GM19468 (cell line): ENCODE data around the gene AURKB.
"Not testable (repeated sequence)": the region's sequence is repeated elsewhere in the genome, so short reads cannot be mapped to it uniquely, and the experiment has no call there.

ENCODE experiments used
- ATAC-seq: cut with Tn5 transposase; IDR thresholded peaks from one replicate; pipeline ENCODE4 v1.9.1; 2021; ENCODE audit warnings: mild to moderate bottlenecking, moderate library complexity, moderate number of reproducible peaks; ENCODE audit not compliant: unreplicated experiment; ENCODE audit errors: extremely low read depth

Gene AURKB

DNA sequence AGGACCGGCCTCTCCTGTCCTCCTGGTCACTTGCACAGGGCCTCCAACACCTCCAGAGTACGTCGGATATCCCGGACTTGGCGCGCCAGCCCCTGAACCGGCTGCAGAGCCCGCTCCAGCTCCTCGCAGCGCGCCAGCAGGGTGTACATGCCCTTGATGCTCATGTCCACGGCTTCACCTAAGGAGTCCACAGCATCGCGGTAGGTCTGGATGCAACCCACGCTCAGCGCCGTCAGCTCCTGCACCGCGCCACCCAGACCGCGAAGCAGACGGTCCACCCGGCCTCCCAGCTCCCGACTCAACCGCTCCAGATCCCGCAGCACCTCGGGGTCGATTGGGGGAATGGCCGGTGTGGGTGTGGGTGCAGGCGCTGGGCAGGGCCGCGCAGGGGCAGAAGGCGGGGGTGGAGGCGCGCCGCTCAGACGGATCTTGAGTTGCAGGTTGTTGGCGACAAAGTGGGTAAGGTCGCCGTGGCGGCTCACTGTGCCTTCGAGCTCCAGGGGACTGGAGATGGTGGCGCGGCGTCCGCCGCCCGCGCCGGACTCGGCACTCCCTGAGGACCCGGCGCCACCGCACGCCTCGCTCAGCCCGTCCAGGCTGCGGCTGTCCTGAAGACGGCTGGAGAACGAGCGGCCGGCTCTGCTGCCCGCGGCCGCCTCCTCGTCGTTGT is 21.2 kb downstream of the AURKB start:
- no peak for ATAC-seq

DNA sequence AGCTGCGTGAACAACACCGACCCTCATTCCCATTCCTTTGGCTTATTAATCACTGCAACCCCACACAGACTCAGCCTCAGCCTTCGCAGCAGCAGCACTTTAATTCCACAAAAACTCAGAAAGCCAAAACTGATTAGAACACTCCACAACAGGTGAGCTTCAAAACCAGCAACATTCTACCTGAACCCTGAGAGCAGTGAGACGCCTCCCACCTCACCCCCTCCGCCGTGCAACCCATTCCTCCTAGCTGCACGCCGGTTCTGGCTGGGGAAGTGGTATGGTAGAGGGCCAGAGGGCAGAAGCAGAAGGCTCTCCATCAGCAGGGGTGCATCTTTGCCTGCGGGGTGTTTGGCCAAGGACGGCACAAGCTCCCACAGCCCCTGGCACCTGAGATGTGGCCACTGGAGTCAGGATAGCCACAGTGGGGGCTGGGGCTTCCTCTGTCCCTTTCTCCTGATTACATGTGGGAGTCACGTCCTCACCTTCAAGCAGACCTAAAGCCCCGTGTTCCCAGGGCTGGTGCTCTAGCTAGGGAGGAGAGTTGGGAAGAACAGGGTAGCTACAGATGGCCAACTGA is 22.0 kb downstream of the AURKB start:
- ATAC-seq, result no peak

DNA sequence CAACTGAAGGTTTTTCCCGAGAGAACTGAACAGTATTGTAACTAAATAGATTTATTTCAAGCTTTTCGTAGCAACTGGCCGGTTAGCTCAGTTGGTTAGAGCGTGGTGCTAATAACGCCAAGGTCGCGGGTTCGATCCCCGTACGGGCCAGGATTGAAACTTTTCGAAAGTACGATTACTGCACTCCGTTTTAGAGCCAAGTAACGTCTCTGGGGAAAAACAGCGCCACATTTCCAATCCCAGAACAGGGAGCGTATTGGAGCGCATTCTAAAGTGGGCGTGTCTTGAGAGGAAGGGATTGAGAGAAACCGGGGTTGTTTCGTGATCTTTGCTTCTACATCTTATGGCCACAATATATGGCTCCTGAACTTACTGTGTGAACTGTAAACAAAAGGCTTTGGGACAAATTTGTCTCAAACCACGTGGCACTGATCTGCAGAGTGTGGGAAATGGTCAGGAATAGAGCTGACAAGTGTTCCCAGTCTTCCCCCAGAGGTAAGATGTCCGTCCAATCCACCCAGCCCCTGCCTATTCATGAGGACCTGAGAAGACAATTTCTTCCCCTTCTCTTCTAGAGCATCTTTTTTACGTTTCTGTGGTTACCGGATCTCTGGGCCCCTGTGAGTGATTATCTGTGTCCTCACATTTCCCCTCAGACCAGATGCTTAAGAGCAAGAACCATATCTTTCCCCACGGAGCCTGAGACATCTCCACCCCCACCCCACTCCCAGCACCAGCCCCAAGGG is 22.7 kb downstream of the AURKB start:
- ATAC-seq, result no peak

DNA sequence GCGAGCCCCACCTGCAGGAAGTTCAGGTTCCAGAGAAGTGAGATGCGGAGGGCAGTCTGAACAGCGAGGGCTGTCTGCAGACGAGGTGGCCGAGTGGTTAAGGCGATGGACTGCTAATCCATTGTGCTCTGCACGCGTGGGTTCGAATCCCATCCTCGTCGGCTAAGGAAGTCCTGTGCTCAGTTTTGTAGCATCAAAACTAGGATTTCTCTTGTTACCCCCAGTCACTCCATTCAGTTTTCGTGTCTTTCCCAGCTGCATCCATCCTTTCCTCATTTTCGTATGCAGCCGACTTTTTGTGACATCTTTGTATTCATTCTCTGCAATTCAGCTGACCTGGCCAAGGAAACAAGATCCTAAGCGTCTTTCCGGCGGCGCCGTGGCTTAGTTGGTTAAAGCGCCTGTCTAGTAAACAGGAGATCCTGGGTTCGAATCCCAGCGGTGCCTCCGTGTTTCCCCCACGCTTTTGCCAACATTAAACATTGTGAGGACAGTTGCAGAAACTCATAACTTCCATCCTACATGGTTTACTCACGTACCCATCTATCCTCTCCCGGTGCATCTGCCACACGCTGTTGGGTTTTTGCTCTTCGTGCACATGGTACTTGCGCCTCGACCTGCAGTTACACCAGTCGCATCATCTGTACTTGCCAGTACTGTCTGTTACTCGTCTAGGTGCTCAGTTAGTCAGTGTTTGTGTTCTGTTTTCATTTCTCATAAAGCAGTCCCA is 23.4 kb downstream of the AURKB start:
- ATAC-seq, result no peak

DNA sequence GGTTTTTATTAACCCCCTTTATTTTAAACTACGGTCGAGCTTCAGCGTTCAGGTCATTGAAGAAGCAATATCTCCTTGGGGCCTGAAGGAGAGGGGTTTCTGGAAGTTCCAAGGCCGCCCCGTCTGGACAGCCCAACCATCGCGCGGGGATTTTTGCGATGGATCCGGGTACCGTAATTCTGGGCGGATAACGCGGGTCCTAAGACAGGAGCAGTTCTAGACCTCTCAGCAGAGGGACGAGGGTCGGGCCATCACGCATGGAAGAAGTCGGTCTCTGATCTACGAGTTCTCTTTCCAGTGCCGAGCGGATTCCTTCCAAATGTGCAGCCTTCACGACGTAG is 24.0 kb downstream of the AURKB start:
- ATAC-seq, result no peak

DNA sequence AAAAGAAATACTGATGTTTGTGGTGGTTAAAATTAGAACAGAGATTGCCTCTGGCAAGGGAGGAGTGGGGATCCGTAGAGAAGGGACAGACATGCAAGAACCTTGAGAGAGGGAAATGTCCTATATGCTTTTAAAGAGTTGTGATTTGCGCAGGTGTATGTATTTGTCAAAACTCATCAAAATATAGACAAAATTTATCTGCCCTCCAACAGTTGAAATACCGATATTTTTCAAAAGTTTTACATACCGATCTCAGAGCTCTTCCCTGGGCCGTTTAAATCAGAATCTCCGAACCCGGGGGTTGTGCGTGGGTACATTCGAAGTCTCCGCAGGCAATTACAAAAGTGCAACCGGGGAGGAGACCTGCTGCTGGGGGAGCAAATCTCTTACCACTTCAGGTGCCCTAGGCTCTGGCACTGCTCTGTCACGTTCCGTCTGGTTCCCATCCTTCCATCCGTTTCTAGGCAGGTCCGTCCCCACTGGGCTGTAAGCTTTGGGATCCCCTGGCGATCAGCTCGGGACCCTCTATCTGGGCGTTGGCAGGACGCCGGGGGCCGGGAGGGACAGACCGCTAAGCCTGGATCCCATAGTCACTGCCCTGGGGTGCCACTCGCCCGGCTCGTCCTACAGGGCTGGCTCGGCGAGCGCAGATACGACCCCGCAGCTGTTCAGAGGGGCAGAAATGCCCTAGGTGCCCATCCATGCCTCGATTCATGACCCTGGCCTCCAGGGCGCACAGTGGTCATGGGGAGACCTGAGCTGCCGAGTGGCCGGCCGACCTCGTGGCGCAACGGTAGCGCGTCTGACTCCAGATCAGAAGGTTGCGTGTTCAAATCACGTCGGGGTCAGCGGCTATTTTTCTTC is 24.6 kb downstream of the AURKB start:
- no peak for ATAC-seq

DNA sequence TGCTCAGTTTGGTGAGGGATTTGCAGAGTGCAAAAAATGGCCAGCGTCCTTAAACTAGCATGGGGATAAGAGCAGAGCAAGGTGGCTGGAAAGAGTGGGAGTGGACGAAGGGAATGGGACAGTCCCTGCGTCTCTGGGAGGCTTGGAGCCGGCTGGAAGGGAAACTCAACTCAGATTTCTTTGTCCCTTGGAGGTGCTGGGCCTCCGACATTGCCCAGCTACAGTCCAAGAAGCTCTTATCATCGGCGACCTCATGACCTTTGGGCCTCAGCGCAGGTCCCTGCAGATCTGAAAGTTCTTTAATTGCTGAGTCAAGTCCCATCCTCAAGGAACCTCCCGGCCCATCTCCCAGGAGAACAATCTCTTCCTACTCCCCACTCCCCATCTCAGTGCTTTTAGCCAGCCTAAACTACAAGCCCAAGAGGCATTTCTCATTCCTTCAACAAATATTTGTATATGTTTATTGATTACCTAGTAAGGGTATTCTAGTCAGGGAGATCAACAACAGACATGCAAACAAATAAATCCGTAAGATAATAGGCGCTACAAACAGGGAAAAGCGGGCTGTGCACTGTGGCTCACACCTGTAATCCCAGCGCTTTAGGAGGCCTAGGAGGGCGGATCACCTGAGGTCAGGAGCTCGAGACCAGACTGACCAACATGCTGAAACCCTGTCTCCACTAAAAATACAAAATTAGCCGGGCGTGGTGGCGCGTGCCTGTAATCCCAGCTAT is 33.2 kb downstream of the AURKB start:
- ATAC-seq, result no peak

DNA sequence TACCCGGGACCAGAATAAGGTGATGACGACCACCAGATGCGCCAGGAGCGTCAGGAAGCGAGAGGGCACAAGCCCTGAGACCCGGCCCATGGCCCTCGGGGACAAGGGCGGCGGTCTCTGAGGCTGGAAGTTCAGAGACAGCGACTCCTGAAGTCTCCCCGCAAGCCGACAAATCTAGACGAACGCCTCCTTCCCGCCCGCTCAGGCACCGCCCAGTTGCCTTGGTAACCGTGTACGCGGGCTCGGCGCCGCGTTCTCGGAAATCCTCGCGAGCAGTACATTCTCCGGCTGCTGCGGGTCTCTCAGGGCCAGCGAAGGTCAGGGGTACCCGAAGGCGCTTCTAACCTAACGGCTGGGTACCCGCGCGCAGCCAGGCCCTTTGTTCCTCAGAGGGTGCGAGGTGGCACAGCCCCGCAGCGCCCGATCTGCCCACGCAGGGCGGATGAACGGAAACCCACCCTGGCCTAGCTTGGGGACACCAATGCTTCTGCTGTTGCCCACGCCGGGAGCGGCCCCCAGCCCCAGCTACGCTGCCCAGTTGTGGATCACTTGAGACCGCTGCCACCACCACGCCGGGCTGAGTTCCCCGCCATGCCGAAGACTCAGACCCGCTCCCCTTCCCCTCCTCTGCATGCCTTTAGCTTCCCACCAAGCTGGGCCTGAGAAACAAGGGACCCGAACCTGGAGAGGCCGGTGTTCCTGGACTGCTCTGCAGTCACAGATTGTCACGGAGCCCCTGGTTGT is 34.0 kb downstream of the AURKB start, which contains the start of gene TMEM107:
Gene TMEM107 (minus strand): TSS at position 184 of the 744 bp plus-strand sequence. CDS start 94 bp downstream, at position 90.
- ATAC-seq, result no peak

DNA sequence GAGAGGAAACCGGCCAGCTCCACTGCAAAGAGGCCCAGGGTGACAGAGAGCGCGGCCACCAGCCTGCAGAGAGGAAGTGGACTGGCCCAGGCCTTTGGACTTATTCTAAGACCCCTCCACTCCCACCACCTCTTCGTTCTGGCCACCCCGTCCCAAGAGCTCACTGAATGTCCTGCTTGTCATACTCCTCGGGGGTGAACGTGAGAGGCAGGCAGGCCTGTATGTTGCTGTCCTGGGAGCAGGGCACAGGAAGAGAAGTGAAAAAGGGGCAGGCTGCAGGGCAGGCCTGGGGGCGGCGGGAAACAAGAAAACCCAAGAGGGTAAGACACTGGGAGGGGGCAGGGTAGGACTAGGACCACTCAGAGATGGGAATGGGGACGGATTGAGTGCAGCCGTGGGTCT is 34.6 kb downstream of the AURKB start:
- ATAC-seq, result no peak

DNA sequence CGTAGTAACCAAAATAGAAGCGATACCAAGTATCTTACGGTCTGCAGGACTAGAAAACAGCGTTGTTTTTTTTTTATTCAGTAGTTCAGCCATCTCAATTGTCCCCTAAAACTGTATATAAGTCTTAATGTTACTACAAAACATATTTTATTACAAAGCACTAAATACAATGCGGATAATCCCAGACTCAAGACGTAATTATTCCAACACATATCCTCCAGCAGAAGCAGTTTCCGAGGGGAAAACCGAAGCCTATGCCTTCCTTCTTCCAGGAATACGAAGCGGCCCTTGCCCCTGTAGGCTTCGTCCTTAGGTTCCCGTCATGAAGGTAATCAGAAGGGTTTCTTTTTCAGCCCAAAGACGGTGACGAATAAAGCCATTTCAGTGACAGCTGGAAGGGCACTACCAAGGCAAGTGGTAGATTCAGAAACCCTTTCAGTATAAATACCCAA is 36.5 kb downstream of the AURKB start:
- no peak for ATAC-seq

DNA sequence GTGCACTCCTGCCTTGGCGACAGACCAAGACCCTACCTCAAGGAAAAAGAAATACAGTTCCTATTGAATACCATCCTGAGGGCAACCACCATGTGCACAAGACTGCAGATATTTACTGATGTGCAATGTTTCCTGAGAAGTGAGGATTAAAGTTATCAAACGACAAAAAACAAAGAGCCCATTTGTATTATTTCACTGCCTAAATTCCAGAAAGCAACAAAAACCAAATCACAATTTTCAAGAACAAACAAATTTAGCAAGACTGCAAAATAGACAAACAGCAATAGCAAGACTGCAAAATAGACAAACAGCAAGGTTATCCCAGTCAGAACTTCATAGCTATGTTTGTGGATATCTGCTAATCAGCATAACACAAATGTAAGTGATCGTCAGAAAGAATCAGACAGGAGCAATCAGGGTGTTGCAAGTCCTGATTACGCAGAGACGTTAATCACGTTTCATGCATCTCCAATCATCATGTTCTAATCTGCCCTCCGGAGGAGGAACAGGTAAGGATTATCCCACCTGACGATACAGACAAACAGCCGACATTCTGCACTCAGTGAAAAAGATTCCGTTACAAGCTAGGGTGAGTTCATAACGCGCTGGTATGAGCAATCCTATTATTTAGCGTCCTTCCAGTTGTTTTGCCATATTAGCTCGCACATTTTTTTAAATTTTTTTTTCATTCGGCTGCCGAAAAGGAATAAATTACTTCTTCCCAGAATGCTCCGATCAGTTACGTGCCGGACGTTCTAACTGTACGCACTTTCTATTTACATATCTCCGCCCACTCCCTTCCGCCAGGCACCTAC is 37.1 kb downstream of the AURKB start:
- no peak for ATAC-seq

DNA sequence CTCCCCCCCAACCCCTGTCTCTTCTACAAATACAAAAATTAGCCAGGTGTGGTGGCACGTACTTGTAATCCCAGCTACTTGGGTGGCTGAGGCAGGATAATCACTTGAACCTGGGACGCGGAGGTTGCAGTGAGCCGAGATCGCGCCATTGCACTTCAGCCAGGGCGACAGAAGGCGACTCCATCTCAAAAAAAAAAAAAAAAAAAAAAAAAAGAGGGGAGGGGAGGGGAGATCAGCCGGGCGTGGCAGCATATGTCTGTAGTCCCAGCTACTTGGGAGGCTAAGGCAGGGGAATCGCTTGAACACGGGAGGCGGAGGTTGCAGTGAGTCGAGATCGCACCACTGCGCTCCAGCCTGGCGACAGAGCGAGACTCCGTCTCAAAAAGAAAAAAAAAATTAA is 40.2 kb downstream of the AURKB start:
- not testable (repeated sequence) for ATAC-seq

DNA sequence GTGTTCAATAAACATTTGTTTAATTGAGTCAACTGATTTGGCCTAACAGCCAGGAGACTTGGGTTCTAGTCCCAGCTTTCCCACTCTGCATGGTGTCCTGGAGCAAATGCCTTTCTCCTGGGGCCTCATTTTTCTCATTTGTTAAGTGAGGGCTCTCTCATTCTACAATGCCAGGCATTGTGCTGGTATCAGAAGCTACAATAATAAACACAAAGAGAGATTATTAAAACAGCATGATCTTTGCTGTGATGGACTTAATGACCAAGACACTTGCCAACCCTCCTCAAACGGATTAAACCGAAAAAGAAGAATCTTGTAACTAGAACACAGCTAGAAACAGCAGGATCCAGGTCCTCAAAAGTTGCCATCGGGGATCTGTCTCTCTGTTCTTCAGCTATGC is 42.8 kb downstream of the AURKB start:
- ATAC-seq, result no peak

DNA sequence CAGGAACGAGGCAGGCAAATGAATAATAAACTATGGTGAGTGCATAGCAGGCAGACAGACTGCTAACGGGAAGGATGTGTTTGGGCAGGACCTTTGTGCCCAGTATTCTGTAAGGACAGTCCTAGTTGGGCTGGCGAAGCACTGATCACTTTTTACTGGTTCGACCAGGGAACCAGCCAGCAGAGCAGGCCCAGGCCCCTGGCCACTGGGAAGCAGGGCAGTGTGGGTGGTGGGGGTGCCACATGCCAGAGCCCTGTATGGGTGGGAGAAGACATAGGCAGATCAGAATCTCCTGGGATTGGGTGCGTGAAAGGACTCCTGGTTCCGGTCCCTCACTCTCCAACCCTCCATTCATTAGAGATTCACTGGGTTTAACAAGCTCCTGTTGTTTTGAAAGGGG is 43.6 kb downstream of the AURKB start:
- no peak for ATAC-seq

DNA sequence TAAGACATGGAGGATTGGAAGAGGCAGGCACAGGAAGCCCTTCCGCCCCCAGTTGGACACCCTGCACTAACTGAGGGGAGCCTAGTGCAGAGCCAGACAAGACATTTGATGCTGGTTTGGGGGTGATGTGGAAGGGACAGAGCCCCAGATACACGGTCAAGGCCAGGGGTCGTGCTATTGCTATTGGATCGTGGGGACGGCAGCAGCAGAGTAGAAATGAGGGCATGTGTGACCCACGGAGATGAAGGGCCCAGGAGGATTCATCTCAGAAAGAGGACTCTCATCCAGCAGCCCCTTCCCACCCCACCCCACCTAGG is 45.6 kb downstream of the AURKB start:
- no peak for ATAC-seq

DNA sequence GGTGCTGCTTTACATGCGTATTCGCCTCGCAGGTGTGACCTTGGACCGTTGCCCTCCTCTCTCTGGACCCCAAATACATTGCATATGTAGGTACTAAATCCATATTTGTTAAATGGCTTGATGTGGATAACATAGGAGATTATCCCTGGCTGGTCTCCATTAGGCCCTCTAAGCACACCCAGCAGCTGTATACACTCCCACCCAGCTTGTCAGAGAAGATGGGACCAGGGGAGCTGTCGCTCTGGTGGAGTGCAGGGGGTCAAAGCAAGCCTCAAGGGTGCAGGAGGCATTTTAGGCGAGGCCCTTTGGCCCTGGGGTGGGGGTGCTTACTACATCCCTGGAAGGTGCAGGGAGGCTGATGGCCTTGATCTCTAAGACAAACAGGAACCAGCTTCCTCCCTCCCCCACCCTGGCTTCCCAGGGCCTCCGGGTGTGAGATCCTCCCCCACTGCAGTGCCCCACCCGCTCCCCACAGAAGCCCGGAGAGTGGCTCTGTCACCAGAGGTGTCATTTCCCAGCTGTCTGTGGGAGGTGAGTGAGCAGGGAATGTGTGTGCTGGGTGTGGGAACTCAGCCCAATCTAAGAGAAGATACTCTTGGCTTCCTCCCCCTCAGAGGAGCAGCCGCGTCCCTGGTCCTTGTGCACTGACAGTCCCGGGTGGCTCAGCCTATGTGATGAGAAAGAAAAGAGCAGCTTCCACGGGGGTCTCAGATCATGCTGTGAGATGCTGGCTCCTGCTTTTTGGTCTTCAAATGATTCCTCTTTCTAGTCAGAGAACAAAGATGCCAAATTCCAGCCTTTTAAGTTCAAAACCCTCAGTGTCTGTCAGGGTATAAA is 46.2 kb downstream of the AURKB start:
- no peak for ATAC-seq
